Osteoblast (primary cell): ENCODE results near the gene ZSWIM7. TPM values are rescaled to one million over a fixed set of nuclear protein-coding genes. Genes with fewer than 3 reads are reported as not detected.

Experiments
- DNase-seq: peaks from one replicate; pipeline ENCODE4 v3.0.0; 2011; ENCODE audit warnings: low spot score, mixed read lengths; ENCODE audit not compliant: insufficient read length; ENCODE audit errors: missing footprints
- H2AFZ ChIP-seq: 2 replicates; pipeline ENCODE4 v1.6.0; 2011; ENCODE audit warnings: mild to moderate bottlenecking, low read length
- H3K27ac ChIP-seq: 2 replicates; pipeline ENCODE4 v1.5.1; 2011; ENCODE audit warnings: mild to moderate bottlenecking, low read depth, low read length, moderate library complexity
- H3K27me3 ChIP-seq: 2 replicates; pipeline ENCODE4 v1.6.0; 2012; ENCODE audit warnings: mild to moderate bottlenecking, control low read depth, inconsistent platforms, low read length, moderate library complexity; ENCODE audit not compliant: insufficient read depth
- H3K36me3 ChIP-seq: 2 replicates; pipeline ENCODE4 v1.5.1; 2011; ENCODE audit warnings: mild to moderate bottlenecking, low read length, control low read depth, moderate library complexity; ENCODE audit not compliant: insufficient read depth
- H3K4me1 ChIP-seq: 2 replicates; pipeline ENCODE4 v1.5.1; 2011; ENCODE audit warnings: mild to moderate bottlenecking, low read length, control low read depth, moderate library complexity; ENCODE audit not compliant: insufficient read depth
- H3K4me2 ChIP-seq: 2 replicates; pipeline ENCODE4 v1.6.0; 2011; ENCODE audit warnings: mild to moderate bottlenecking, low read length; ENCODE audit not compliant: insufficient read depth
- H3K4me3 ChIP-seq: fragments of 200-600 bp; sonication (generic); 3 replicates; pipeline ENCODE4 v1.5.1; 2012; ENCODE audit warnings: mild to moderate bottlenecking, low read length, inconsistent platforms; ENCODE audit not compliant: insufficient read depth
- H3K79me2 ChIP-seq: 2 replicates; pipeline ENCODE4 v1.6.0; 2012; ENCODE audit warnings: mild to moderate bottlenecking, low read length, control low read depth, inconsistent platforms; ENCODE audit not compliant: insufficient read depth
- H3K9me3 ChIP-seq: 2 replicates; pipeline ENCODE4 v1.5.1; 2011; ENCODE audit warnings: low read depth, low read length, control low read depth
- H4K20me1 ChIP-seq: 2 replicates; pipeline ENCODE4 v1.6.0; 2012; ENCODE audit warnings: mild to moderate bottlenecking, low read length, control low read depth; ENCODE audit not compliant: insufficient read depth
- CTCF ChIP-seq: IDR thresholded peaks from 2 replicates; pipeline ENCODE4 v1.5.1; 2011; ENCODE audit warnings: mild to moderate bottlenecking, low read depth, low read length, moderate library complexity; ENCODE audit errors: extremely low read depth
- total RNA-seq: library from RNA; depleted of rRNA; stranded (reverse); fragments of >200 nt; gene quantifications from 2 replicates; pipeline ENCODE4 v1.2.3, GENCODE V29; 2012

Gene ZSWIM7
- total RNA-seq, 1 donor, result 11.6 TPM

DNA sequence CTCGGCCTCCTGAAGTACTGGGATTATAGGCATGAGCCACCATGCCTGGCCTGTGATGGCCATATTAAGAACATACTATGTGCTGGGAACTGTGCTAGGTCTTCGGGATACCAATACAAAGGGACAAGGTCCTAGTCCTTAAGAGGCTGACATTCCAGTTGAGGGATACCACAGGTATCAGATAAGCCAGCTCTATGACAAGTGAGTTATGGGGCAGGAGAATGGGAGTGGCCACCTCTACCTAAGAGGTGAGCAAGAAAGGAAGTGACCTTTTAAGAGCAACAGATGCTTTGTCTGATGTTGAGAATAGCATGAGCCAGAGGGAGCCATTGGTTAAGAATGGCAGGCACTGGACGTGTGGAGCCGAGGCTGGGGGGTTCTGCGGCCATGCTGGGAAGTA is 27.6 kb downstream of the ZSWIM7 start:
- TF ChIP-seq CTCF, result no peak
- Histone ChIP-seq H3K4me2 (no peak overlapping the region), H4K20me1 (no peaks in the 10 kb centered on the region), H3K4me3 (no peak overlapping the region), H3K27ac (no peak overlapping the region), H3K27me3 (no peaks in the 10 kb centered on the region), H3K4me1 (peaks cover 3% of the 10 kb centered on the region), H3K36me3 (peaks cover 9% of the 10 kb centered on the region), H3K79me2 (peaks cover 34% of the 10 kb centered on the region), H3K9me3 (no peaks in the 10 kb centered on the region), H2AFZ (no peak overlapping the region)
- no peak for DNase-seq

GRCh38 chr17:15971098-15971678 is 28.3 kb downstream of the ZSWIM7 start:
- Histone ChIP-seq H3K27ac (no peak overlapping the region), H2AFZ (no peak overlapping the region), H4K20me1 (no peaks in the 10 kb centered on the region), H3K9me3 (no peaks in the 10 kb centered on the region), H3K4me3 (no peak overlapping the region), H3K27me3 (no peaks in the 10 kb centered on the region), H3K4me2 (no peak overlapping the region), H3K4me1 (peaks cover 8% of the 10 kb centered on the region), H3K36me3 (peaks cover 9% of the 10 kb centered on the region), H3K79me2 (peaks cover 41% of the 10 kb centered on the region)
- no peak for TF ChIP-seq CTCF
- no peak for DNase-seq

DNA sequence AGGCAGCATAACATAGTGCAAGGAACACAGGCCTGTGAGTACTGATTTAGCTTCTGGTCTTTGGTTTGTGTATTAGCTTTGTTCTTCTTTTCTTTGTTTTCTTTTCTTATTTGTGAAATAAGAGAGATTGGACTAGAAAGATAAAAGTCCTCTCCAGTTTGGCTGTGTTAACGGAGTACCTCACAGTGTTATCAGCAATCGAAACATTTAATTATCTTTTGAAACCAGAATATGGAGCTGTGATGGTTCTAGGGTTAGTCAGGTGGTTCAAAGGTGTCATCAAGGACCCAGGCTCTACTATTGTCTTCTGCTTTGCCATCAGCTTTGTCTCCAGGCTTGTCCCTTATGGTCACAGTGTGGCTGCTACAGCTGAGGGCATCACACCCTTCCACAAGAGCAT is 29.0 kb downstream of the ZSWIM7 start:
- Histone ChIP-seq H3K27me3 (no peaks in the 10 kb centered on the region), H3K9me3 (no peaks in the 10 kb centered on the region), H3K4me2 (no peak overlapping the region), H3K27ac (no peak overlapping the region), H4K20me1 (no peaks in the 10 kb centered on the region), H3K4me3 (no peak overlapping the region), H3K4me1 (peaks cover 11% of the 10 kb centered on the region), H3K36me3 (peaks cover 8% of the 10 kb centered on the region), H2AFZ (no peak overlapping the region), H3K79me2 (peaks cover 41% of the 10 kb centered on the region)
- TF ChIP-seq CTCF, result no peak
- no peak for DNase-seq

GRCh38 chr17:15969463-15969862 is 30.0 kb downstream of the ZSWIM7 start:
- H3K4me1 ChIP-seq, result peaks cover 11% of the 10 kb centered on the region
- no peak overlapping the region for H3K4me2 ChIP-seq
- H3K9me3 ChIP-seq, result no peaks in the 10 kb centered on the region
- no peaks in the 10 kb centered on the region for H3K27me3 ChIP-seq
- H3K36me3 ChIP-seq, result no peaks in the 10 kb centered on the region
- no peak for TF ChIP-seq CTCF
- no peak for DNase-seq
- no peak overlapping the region for H2AFZ ChIP-seq
- no peak overlapping the region for H3K4me3 ChIP-seq
- no peak overlapping the region for H3K27ac ChIP-seq
- H3K79me2 ChIP-seq, result peaks cover 38% of the 10 kb centered on the region
- no peaks in the 10 kb centered on the region for H4K20me1 ChIP-seq
